NCI-H748 (cell line): ENCODE results near the gene SIRPA.
A peak's percentile ranks its signal among the peaks of the same experiment; 100 is the strongest.

Experiments
- DNase-seq: peaks from one replicate; lab custom pipeline; 2025; ENCODE audit not compliant: unreplicated experiment; lab: John Stamatoyannopoulos, UW

SIRPA gene

GRCh38 chr20:1894951-1895673, at the start of gene SIRPA:
Gene SIRPA, plus strand, starts transcription at chr20:1895407. Its CDS starts 41 bp downstream, at chr20:1895448.
- DNase-seq = peak; percentile 88

GRCh38 chr20:1845701-1846100, 49.5 kb upstream of the SIRPA start:
- no peak for DNase-seq

DNA sequence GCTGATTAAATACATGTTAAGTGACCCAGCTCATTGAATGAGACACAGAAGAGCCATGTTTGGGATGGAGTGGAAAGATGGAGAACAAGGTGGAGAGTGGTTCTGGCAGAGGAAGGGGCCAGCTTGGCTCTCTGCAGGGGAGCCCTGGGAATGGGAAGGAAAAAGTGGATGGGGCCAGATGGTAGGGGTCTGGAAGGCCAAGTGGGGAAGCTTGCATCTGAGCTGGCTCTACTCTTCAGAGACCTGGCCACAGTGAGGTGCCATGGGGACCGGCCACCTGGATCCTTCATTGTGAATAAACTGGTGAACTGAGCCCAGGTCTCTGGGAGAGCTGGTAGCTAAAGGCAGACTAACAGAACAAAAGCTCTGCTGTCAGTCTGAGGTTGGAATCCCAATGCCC, 48.9 kb upstream of the SIRPA start:
- DNase-seq = no peak

DNA sequence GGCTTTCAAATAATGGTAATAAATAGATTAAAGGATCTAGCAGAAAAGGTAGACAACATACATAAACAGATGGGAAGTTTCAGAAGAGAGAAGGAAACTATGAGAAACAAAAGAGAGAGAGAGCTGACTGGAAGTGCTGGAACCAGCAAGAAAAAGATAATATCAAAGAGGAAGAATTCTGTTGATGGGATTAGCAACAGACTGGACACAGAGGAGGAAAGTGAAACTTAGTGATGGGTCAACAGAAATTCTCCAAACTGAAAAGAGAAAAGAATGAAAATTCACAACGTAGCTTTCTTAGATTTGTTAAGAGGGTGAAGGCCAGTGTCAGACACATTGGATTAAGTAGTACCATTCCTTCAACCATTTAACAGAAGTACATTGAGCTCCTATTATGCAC, 48.3 kb upstream of the SIRPA start:
- DNase-seq = no peak

GRCh38 chr20:1847780-1848179, 47.4 kb upstream of the SIRPA start:
- no peak for DNase-seq

GRCh38 chr20:1848373-1848772, 46.8 kb upstream of the SIRPA start:
- DNase-seq = no peak

DNA sequence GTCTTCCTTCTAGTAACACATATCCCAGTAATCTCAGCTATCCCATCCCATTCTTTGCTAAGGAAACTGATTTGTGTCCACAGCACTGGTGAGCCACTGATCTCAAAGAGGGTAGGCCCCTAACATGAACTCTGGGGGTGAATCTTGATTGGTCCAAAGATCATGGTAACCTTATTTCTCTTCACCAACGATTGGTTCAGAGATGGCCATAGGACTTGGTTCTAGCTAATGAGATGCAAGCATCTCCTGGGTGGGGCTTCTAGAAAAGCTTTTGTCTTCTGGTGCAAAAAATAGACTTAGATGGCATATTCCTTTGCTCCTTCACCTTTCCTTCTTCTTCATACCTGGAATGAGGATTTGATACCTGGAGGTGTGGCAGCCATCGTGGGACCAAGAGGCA, 43.8 kb upstream of the SIRPA start:
- no peak for DNase-seq

- DNase-seq = no peak
Measured at GRCh38 chr20:1853473-1853872, 41.7 kb upstream of the SIRPA start.

DNA sequence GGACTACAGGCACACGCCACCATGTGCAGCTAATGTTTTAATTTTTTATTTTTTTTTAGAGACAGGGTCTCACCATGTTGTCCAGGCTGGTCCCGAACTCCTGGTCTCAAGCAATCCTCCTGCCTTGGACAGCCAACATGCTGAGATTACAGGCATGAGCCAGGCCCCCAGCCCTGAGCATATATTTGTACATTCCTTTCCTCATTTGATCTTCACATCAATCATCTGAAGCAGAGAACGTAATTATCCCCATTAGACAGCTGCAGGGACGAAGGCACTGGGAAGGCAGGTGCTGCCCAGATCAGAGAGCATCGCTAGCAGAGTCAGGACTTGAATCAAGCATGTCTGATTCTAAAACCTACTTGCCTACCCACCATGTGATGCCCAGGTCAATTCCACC, 41.0 kb upstream of the SIRPA start:
- peak; percentile 84 for DNase-seq

DNA sequence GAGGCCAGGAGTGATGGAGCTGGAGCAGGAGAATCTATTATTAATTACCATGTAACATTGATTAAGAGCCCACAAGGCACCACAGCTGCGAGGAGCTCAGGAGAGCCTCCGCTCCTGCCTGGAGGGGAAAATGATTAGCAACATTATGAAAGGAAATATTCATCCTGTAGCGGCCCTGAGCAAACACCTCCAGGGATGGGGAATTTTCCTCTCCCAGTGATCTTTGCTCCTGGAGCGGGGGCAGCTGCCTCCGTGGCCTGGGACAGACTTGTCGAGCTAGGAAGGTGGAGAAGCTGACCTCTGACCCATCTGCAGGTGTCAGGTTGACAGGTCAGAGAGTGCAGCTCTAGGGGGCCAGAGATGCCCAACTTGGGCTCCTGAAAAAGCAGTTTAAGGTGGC, 40.1 kb upstream of the SIRPA start:
- no peak for DNase-seq

GRCh38 chr20:1855690-1856089, 39.5 kb upstream of the SIRPA start:
- no peak for DNase-seq

DNA sequence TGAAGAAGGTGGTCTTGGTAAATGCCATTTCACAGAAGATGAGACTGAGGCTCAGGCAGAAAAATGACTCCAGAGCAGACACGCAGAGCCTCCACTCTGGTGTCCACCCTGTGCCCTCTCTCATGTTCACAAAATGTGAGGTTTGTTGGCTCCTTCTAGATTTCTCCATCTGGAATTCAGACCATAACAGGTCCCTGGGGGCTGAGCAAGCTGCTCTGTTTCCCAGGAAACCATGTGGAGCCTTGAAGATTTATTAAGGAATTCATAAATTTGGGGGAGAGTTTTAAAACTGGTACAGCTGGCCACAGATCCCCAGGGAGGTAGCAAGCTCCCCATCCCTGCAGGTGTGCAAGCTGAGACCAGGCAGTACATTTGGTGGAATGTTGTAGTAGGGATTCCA, 38.8 kb upstream of the SIRPA start:
- no peak for DNase-seq

- DNase-seq = no peak
Measured at GRCh38 chr20:1857466-1857865, 37.7 kb upstream of the SIRPA start.

GRCh38 chr20:1858871-1859270, 36.3 kb upstream of the SIRPA start:
- DNase-seq = no peak

GRCh38 chr20:1860446-1860845, 34.8 kb upstream of the SIRPA start:
- DNase-seq = no peak

DNA sequence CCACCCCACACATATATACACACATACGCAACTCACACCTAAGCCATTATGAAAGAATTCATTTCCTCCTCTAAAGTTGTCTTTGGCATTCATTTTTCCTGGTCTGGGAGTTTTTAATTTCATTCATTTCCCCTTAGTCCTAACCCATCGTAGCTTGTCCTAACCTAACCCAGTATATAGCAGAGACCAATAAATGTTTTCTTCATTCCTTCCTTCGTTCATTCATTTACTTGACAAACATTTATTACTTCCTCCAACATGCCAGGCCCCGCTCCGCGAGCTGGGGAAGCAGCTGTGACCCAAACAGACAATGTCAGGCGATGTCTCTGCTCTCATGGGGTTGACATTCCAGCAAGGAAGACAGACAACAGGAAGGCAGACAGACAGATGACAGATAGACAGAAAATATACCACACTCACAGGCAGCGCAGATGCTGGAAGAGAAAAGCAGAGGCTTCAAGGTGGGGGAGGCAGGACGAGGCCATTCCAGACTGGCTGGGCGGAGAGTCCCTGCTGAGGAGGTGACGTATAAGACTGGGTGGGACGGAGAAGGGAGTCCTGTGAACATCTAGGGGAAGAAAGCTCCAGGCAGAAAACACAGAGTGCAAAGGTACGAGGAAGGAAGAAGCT, 33.7 kb upstream of the SIRPA start:
- no peak for DNase-seq

DNA sequence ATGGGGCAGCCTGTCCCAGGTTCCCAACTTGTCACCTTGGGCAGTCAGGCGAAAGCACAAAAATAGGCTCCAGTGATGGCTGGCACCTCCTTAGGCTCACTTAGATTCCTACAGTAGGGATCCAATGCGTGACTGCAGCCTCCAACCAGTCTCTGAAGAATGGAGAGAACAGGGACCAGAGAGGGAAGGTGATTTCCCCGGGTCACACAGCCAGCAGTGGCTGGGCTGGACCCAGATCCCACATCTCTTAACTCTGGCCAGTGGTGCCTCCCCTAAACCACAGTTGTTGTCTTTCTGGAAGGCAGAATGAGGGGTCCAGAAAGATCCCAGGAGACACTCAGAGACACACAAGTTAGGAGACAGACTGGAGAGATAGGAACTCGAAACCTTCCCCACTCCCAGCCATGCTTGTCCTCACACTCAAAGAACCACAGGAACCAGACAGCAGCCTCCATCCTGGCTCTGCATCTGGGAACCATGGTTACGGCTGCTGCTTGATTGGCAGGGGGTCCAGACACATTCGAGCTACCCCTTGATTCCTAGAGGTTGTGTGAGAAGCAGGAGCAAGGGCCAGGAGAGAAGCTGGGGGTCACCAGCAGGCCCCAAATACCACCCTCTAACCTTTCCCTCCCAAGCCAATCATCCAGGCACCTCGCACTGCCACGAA, 33.1 kb upstream of the SIRPA start:
- peak; percentile 38 for DNase-seq

DNA sequence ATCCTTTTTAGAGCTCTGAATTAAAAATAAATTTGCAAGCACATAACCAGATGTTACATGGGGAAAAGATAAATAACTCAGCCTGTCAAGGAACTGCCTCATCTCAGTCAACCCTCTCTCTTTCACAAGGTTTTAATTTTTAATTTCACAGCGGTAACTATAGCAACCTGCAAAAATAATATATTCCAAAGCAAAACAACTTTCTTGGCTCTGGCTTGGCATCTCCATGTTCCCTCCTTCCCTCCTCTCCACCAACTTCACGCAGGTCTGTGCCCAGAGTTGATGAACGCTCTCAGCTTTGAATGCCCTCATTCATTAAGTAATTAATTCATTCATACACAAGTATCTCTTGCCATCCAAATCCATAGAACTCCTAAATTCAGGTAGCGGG, 32.5 kb upstream of the SIRPA start:
- DNase-seq = no peak

DNA sequence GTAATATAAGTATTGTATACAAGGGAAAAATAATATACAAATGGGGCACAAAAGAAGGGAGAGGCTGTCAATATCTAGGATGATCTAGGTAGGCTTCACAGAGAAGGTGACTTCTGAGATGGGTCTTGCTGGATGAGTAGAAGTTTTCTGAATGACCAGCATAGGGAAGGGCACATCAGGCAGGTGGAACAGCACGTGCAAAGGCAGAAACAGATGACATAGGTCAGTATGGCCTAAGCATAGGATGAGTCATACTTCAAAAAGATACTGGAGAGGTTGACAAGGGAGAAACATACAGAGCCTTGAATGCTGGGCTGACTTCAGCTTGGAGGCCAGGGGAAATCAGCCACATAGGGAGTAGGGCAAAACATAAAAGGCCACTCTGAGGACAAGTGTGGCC, 31.9 kb upstream of the SIRPA start:
- DNase-seq = no peak

- DNase-seq = peak; percentile 84
Measured at GRCh38 chr20:1866834-1867233, 28.4 kb upstream of the SIRPA start.

DNA sequence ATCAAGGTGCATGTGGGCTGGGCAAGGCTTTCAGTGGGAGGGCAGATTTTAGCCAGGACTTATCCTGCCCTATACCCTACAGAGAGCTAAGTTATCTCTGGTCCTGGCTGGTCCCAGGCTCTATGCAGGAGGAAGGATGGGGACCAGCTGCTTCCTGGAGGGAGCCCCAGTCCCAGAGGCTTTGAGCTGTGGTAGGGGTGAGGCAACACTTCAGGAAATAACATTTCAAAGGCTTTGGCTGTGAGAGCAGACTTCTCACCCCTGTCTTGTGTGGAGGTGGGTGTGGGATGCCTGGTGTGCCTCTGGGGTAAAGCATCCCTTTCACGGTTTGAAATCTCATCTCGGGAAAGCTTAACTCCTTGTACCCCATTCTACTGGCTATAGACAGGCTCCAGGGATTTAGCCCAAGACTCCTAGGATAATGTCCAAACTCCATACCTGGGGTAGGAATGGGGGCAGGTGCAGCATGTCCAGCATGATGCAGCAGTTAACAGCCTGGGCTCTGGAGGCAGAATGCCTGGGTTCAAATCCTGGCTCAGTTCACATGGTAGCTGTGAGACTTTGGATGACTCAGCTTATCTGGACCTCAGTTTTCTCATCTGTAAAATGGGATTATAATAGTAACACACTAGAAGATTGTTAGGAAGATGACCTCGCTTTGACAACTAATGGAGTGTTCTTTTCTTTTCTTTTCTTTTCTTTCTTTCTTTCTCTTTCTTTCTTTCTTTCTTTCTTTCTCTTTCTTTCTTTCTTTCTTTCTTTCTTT, 27.5 kb upstream of the SIRPA start:
- DNase-seq = no peak

GRCh38 chr20:1868856-1869255, 26.4 kb upstream of the SIRPA start:
- DNase-seq = no peak
